ENCODE measurements around the gene CCER1.

GRCh38 chr12:90978117-90978770, 23.3 kb upstream of the CCER1 start:
- TF ChIP-seq CTCF (IDR thresholded peaks at IDR 0.05) (peak in 5 of 6 experiments; percentile 38 to 79 (median 65)), POLR2A (IDR thresholded peaks at IDR 0.05) (no peak)

Data from Peyer's patch (tissue), 4 donors.